ENCODE results near the gene DFFB.

DFFB gene

DNA sequence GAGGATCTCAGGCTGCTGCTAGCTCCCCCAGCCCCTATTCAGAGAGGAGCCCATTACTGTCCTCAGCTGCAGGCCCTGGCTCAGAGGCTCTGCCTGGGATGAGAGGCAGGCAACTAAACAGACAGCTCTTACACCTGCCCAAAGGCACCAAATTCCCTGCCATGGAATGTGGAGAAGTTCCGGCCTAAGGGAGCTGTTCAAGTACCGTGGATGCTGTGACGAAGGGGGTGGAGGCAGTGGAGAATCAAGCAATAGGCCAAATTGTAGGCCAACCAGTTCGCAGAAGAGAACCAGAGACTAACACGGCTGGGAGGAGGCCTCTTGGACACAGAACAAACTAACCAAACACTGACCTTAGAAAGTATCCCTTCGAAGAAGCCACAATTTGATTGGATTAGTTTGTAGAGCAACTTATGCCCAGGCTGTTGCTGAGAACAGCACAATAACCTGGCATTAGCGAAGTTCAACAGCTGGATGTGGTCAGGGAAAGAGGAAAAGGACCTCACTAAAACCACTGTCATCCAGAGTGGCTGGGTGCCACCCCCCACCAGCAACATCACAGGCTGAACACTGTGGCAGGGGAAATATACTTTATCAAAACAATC is 39.2 kb downstream of the DFFB start:
- no peak for DNase-seq (ENCODE audit: low spot score)

GRCh38 chr1:3898475-3898735 is 41.1 kb downstream of the DFFB start:
- DNase-seq (ENCODE audit: low spot score), result no peak

DNA sequence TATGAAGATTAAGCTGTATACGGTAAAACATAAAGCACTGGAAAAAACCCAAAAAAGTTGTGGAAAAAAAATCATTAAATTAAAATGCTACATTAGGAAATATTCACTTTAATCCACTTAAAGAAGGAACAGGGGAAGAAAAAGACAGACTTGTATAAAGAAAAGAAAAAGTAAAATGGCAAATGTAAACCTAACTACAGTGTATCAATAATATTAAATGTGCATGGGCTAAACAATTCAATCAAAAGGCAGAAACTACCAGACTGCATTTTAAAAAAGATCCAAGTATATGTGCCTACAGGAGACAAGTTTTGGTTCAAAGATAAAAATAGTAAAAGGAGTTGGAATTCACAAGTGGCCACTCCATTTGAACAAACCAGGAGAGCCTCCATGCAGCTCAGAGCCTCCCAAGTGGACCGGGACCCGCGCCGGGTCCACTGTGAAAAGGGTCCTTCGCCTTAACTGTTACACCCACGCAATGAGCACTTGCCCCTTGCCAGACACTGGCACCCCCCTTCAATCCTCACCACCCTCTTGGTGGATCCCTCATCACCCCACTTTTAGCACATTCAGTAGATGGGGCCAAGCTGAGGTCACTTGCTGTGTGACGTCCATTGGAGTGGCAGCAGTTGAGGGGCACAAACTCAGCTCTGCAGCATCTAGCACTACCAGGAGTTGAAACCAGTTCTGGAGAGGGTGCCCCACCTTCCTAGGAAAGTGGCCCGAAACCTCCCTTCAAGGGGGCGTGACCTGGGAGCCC is 41.9 kb downstream of the DFFB start:
- peak; percentile 21 for DNase-seq (ENCODE audit: low spot score)

- no peak for DNase-seq (ENCODE audit: low spot score)
Observed at GRCh38 chr1:3899754-3900149, 42.5 kb downstream of the DFFB start.

- peak; percentile 98 for DNase-seq (ENCODE audit: low spot score)
Observed at GRCh38 chr1:3900150-3900968, 43.1 kb downstream of the DFFB start, which contains the start of gene C1orf174. Gene C1orf174, minus strand, starts transcription at chr1:3900272. Its CDS starts 86 bp downstream, at chr1:3900186.

DNA sequence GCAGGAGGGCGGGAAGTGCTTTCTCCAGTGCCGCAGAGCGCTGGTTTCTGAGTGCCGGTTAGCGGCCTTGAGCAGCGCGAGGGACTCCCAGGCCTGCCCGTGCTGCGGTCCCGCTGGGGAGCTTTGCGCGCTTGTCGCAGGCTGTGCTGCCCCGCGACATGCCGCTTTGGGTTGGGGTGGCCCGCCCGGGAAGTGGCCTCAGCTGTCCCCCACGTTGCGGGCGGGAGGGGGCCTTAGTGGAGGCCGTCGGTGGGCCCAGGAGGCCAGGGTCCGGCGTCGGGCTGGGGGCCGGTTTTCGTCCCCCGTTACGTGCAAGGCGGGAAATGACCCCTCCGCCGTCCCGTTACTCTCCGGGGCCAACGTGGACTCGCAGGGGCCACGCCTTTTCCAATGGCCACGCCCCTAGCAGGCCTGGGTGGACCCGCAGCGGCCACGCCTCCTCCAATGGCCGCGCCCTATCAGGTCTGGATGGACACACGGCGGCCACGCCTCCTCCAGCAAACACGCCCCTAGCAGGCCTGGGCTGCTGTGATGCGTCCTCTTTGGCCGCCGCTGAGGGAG is 43.8 kb downstream of the DFFB start:
- peak; percentile 97 for DNase-seq (ENCODE audit: low spot score)

- DNase-seq (ENCODE audit: low spot score), result no peak
Observed at GRCh38 chr1:3902111-3902511, 44.8 kb downstream of the DFFB start.

DNA sequence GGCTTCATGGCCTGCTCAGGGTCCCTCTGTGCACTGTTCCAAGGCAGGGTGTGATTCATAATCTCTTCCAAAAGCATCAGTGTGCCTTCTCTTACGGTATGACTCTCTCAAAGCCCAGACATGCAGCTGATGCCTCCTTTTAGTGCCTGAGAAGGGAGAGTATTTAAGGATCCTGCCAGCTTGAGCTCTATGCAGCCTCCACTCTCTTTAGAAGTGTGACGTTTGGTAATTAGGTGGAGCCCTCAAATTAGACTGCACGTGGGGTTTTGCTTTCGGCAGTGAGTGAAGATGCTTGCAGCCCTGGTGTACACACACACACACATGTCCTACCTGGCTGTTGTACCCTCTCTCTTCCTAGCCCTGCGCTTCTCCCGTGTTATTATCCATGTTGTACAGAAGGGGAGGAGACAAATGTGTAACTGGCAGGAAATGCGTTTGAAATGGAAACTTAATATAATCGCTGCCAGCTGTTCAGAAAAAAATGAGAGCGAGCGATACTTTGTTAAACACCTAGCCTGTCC is 45.4 kb downstream of the DFFB start:
- DNase-seq (ENCODE audit: low spot score), result peak; percentile 25

DNA sequence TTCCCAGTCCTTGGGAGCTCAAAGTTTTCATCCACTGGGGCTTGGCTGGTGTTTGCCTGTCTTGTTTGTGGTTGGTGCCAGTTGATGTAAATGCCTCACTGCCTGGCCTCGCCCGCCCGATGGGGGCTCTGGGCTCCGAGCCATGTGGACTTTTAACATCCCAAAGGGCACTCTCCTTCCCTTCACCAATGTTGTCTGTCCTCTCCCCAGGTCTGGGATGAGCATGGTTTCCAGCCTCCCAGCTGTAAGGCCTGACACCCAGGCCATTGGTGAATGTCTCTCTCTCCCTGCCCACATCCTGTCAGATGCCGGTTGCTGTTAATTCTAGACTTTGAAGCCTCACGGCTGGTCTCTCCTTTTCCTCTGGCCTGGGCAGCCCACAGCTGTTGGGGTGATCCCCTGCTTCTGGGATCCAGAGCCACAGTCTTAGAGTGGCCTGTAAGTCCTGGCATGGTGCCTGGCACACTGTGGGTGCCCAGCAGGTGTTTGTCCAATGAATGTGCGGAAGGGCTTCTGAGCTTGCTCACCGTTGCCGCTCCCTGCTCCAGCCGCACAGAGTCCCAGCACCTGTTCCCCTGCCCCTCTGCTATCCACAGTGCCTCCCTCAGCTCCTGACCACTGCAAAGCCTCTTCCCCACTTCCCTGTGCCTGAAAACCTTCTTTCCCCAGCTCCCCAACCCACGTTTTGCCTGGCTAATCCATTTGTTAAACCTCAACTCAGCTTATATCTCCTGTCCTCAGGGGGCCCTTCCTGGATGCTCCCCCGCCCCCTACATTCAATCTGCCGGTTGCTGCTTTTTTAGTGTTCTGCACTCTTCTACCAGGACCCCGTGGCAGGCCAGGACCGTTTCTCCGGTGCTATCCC is 46.1 kb downstream of the DFFB start:
- DNase-seq (ENCODE audit: low spot score), result peak; percentile 35

GRCh38 chr1:3904006-3904842 is 46.9 kb downstream of the DFFB start:
- DNase-seq (ENCODE audit: low spot score), result no peak

GRCh38 chr1:3904843-3905185 is 47.5 kb downstream of the DFFB start:
- DNase-seq (ENCODE audit: low spot score), result no peak

GRCh38 chr1:3905266-3905952 is 48.1 kb downstream of the DFFB start:
- no peak for DNase-seq (ENCODE audit: low spot score)

DNA sequence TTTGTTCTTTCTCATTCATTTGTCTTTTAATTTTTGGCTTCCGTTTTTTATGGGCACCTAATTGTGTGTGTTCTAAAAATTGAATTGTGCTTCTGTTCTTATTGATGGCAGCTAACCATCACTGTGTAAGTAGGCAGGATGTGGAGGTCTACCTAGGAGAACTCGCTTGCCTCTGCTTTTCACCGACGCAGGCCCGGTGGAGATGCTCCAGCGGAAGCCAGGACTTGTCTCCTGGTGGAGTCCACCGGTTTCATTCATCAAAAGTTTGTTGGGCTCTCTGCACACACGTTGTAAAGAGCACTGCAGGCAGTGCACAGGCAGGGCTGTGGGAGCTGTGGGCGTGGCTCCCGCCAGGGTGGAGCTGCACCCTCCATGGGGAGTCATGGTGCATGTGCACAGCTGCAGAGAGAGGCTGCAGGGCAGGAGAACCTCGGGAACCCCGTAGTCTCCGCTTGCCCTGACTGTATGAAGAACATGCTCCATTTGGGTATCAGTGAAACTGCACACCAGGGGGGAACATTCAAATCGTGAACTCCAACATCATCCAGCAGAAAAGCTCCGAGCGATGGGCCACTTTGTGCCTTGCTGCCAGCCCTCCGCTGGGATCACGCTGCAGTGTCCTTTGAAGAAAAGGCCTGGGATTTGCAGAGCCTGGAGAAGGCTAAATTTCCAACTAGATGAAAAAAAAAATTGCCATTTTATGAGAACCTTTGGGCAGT is 48.8 kb downstream of the DFFB start:
- DNase-seq (ENCODE audit: low spot score), result no peak

GRCh38 chr1:3906672-3907020 is 49.4 kb downstream of the DFFB start:
- DNase-seq (ENCODE audit: low spot score), result no peak

- DNase-seq (ENCODE audit: low spot score), result no peak
Observed at GRCh38 chr1:3907031-3907534, 49.8 kb downstream of the DFFB start.

- DNase-seq (ENCODE audit: low spot score), result no peak
Observed at GRCh38 chr1:3907621-3908165, 50.4 kb downstream of the DFFB start.

GRCh38 chr1:3908886-3909517 is 51.7 kb downstream of the DFFB start:
- DNase-seq (ENCODE audit: low spot score), result no peak

DNA sequence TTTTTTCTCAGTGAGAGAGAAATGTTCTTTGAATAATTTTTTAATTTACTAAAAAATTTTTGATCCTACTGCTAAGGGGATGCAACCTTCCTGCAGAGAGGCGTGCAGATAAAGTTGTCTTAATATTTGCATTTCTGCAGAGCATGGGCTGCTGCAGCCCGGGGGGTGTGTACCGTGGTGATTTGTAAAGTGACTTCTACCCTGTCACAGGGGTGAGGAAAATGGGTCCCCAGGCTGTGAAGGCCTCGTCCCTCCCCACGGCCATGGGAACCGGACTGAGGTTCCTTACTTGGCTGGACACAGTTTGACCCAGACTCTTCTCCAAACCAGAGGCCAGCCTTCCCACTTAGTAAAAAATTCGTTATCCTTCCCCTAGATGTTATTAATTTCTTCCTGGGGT is 52.3 kb downstream of the DFFB start:
- no peak for DNase-seq (ENCODE audit: low spot score)
